ENCODE results near the gene MS4A4A. TPM values are rescaled to one million over a fixed set of nuclear protein-coding genes. Genes with fewer than 3 reads are reported as not detected.

MS4A4A gene
- total and polyA plus RNA-seq, 5 donors = 5.1 to 21.5 (median 19.0) TPM

- DNase-seq (no peak), ATAC-seq (no peak)
- 87% methylated on average over 5 of the region's 5 CpGs for WGBS
- Histone ChIP-seq H3K27ac (ENCODE audit: low read length) (no peak overlapping the region), H3K9me3 (ENCODE audit: control insufficient read depth, low read length) (no peaks in the 10 kb centered on the region), H3K27me3 (ENCODE audit: control insufficient read depth, insufficient read depth) (no peaks in the 10 kb centered on the region), H3K4me3 (ENCODE audit: low read length) (no peak overlapping the region), H3K4me1 (ENCODE audit: control insufficient read depth, insufficient read depth, low read length) (no peaks in the 10 kb centered on the region)
- intact Hi-C loops (cut with DNase I) = no loop called here
Observed at GRCh38 chr11:60303661-60304060, 23.2 kb downstream of the MS4A4A start.

DNA sequence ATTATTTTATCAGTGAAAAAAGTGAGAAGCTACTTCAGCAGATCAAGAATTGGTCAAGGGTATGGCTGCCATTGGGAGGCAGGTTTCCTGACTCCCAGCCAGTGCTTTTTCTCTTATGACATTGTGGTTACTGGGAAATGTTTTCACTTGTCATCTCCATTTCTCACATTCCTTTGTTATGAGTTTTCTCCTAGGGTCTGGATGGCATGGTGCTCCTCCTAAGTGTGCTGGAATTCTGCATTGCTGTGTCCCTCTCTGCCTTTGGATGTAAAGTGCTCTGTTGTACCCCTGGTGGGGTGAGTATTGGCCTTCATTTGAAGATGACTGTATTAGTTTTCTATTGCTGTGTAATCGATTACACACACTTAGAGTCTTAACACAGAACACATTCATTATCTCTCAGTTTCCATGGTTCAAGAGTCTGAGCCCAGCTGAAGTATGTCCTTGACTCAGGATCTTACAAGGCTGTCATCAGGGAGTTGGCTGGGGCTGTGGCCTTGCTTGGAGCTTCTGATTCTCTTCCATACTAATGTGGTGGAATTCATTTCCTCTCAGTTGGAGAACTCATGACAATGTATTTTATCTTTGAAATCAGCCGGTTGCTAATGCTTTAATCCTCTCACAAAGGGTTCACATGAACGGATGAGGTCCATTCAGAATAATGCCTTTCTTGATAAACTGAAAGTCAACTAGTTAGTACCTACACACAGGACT is 25.6 kb downstream of the MS4A4A start:
- no peak overlapping the region for H3K27ac ChIP-seq (ENCODE audit: low read length)
- 67% methylated on average over 3 of the region's 3 CpGs for WGBS
- intact Hi-C loops (cut with DNase I) = no loop called here
- H3K4me1 ChIP-seq (ENCODE audit: control insufficient read depth, insufficient read depth, low read length) = no peaks in the 10 kb centered on the region
- DNase-seq = no peak
- no peak overlapping the region for H3K4me3 ChIP-seq (ENCODE audit: low read length)
- H3K9me3 ChIP-seq (ENCODE audit: control insufficient read depth, low read length) = no peaks in the 10 kb centered on the region
- no peaks in the 10 kb centered on the region for H3K27me3 ChIP-seq (ENCODE audit: control insufficient read depth, insufficient read depth)
- no peak for ATAC-seq

DNA sequence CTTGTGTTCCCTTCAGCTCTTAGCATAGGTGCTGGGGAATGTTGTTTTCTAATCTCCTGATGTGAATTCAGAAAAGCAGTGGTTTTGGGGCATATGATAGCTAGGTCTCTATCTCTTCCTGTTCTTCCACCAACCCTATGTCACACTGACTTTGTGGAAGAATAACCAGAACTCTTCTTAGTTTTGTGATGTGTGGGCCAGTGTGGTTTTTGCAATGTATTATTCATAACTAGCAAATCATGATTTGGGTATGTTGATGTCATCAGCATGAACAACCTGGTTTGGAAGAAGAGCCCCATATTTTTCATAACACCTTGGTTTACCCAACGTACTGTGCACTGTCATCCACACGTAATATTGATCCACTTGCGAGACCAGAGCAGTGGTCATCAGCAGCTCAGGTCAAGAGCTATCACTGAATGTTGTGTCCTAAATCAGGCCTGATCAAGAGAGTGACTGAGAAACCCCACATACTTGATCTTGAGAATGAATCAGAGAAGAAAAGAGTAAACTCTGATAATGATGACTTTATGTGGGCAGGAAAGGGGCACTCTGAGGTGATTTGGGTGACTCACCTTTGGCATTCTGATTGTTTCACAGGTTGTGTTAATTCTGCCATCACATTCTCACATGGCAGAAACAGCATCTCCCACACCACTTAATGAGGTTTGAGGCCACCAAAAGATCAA is 27.2 kb downstream of the MS4A4A start:
- H3K9me3 ChIP-seq (ENCODE audit: control insufficient read depth, low read length) = no peaks in the 10 kb centered on the region
- no peak overlapping the region for H3K4me3 ChIP-seq (ENCODE audit: low read length)
- no peaks in the 10 kb centered on the region for H3K27me3 ChIP-seq (ENCODE audit: control insufficient read depth, insufficient read depth)
- H3K4me1 ChIP-seq (ENCODE audit: control insufficient read depth, insufficient read depth, low read length) = no peaks in the 10 kb centered on the region
- ATAC-seq (no peak), DNase-seq (no peak)
- intact Hi-C loops (cut with DNase I) = no loop called here
- no peak overlapping the region for H3K27ac ChIP-seq (ENCODE audit: low read length)
- 81% methylated on average over 3 of the region's 3 CpGs for WGBS

GRCh38 chr11:60310407-60310998 is 30.0 kb downstream of the MS4A4A start:
- Histone ChIP-seq H3K4me1 (ENCODE audit: control insufficient read depth, insufficient read depth, low read length) (no peaks in the 10 kb centered on the region), H3K9me3 (ENCODE audit: control insufficient read depth, low read length) (no peaks in the 10 kb centered on the region), H3K27me3 (ENCODE audit: control insufficient read depth, insufficient read depth) (no peaks in the 10 kb centered on the region), H3K4me3 (ENCODE audit: low read length) (no peak overlapping the region), H3K27ac (ENCODE audit: low read length) (no peak overlapping the region)
- WGBS = 49% methylated on average over 5 of the region's 5 CpGs
- ATAC-seq (no peak), DNase-seq (peak in 2 of 3 donors; percentile 28 to 52)
- intact Hi-C loops (cut with DNase I) = no loop called here

- H3K4me3 ChIP-seq (ENCODE audit: low read length) = no peak overlapping the region
- DNase-seq = no peak
- intact Hi-C loops (cut with DNase I) = no loop called here
- H3K27ac ChIP-seq (ENCODE audit: low read length) = no peak overlapping the region
- H3K4me1 ChIP-seq (ENCODE audit: control insufficient read depth, insufficient read depth, low read length) = no peaks in the 10 kb centered on the region
- 47% methylated on average over 2 of the region's 2 CpGs for whole genome bisulfite sequencing
- H3K27me3 ChIP-seq (ENCODE audit: control insufficient read depth, insufficient read depth) = no peaks in the 10 kb centered on the region
- ATAC-seq = no peak
- peaks cover 5% of the 10 kb centered on the region for H3K9me3 ChIP-seq (ENCODE audit: control insufficient read depth, low read length)
Observed at GRCh38 chr11:60314635-60315321, 34.3 kb downstream of the MS4A4A start.

DNA sequence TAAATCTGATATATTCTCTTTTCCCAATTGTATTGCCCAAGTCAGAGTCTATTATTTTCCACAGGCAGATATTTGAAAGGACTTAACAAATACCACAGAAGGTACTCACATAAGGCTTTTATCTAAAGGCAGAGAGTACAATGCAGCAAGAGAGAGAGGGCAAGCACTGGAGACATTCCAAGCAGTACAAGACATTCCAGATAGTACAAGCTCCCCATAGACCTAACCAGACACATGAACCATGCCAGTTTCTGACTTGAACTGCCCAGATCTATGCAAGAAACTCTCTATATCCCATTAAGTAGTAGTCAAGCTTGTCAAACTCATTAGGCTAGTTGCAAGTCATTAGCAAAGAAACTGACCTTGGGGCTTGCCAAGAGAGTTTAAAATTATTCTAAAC is 35.4 kb downstream of the MS4A4A start:
- Histone ChIP-seq H3K27ac (ENCODE audit: low read length) (no peak overlapping the region), H3K4me3 (ENCODE audit: low read length) (no peak overlapping the region), H3K9me3 (ENCODE audit: control insufficient read depth, low read length) (peaks cover 5% of the 10 kb centered on the region), H3K4me1 (ENCODE audit: control insufficient read depth, insufficient read depth, low read length) (no peaks in the 10 kb centered on the region), H3K27me3 (ENCODE audit: control insufficient read depth, insufficient read depth) (no peaks in the 10 kb centered on the region)
- no peak for DNase-seq
- ATAC-seq = no peak
- intact Hi-C loops (cut with DNase I) = no loop called here

- ATAC-seq = no peak
- Histone ChIP-seq H3K4me3 (ENCODE audit: low read length) (no peak overlapping the region), H3K9me3 (ENCODE audit: control insufficient read depth, low read length) (peaks cover 5% of the 10 kb centered on the region), H3K27ac (ENCODE audit: low read length) (no peak overlapping the region), H3K27me3 (ENCODE audit: control insufficient read depth, insufficient read depth) (no peaks in the 10 kb centered on the region), H3K4me1 (ENCODE audit: control insufficient read depth, insufficient read depth, low read length) (no peaks in the 10 kb centered on the region)
- DNase-seq = no peak
- intact Hi-C loops (cut with DNase I) = no loop called here
- WGBS = 49% methylated on average over 2 of the region's 2 CpGs
Observed at GRCh38 chr11:60316317-60316716, 35.9 kb downstream of the MS4A4A start.

DNA sequence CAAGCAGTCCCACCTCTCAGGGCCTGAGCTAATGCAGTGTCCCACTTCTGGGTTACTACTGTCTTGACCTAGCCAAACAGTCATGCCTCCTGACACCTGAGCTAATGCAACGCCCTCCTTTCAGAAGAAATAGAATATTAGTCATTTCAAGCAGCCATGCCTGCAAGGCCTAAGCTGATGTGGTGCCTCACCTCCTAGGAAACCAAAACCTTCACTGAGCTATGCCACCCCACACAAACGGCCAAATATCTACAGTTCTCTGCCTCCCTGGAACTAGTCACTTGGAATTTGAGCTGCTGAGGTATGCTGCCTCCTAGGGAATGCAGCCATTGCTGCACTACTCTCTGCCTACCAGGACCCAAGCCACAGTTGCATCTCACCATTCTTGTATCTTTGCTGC is 38.3 kb downstream of the MS4A4A start:
- ATAC-seq (no peak), DNase-seq (no peak)
- 63% methylated on average over 2 of the region's 2 CpGs for WGBS
- Histone ChIP-seq H3K9me3 (ENCODE audit: control insufficient read depth, low read length) (peaks cover 5% of the 10 kb centered on the region), H3K4me1 (ENCODE audit: control insufficient read depth, insufficient read depth, low read length) (no peaks in the 10 kb centered on the region), H3K4me3 (ENCODE audit: low read length) (no peak overlapping the region), H3K27ac (ENCODE audit: low read length) (no peak overlapping the region), H3K27me3 (ENCODE audit: control insufficient read depth, insufficient read depth) (no peaks in the 10 kb centered on the region)
- intact Hi-C loops (cut with DNase I) = no loop called here

DNA sequence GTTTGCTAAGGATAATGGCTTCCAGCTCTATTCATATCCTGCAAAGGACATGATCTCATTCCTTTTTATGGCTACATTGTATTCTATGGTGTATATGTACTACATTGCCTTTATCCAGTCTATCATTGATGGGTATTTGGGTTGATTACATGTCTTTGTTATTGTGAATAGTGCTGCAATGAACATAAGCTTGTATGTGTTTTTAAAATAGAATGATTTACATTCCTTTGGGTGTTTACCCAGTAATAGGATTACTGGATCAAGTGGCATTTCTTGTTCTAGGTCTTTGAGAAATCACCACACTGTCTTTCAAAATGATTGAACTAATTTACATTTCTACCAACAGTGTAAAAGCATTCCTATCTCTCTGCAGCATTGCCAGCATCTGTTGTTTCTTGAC is 40.6 kb downstream of the MS4A4A start:
- no peaks in the 10 kb centered on the region for H3K4me1 ChIP-seq (ENCODE audit: control insufficient read depth, insufficient read depth, low read length)
- H3K27me3 ChIP-seq (ENCODE audit: control insufficient read depth, insufficient read depth) = no peaks in the 10 kb centered on the region
- DNase-seq = no peak
- intact Hi-C loops (cut with DNase I) = no loop called here
- ATAC-seq = no peak
- no peak overlapping the region for H3K4me3 ChIP-seq (ENCODE audit: low read length)
- H3K27ac ChIP-seq (ENCODE audit: low read length) = no peak overlapping the region
- H3K9me3 ChIP-seq (ENCODE audit: control insufficient read depth, low read length) = peaks cover 5% of the 10 kb centered on the region

GRCh38 chr11:60326955-60327354 is 46.5 kb downstream of the MS4A4A start, which contains the start of gene MS4A6E:
MS4A6E (plus strand) TSS chr11:60327255; CDS start chr11:60334896, 7,641 bp downstream.
- intact Hi-C loops (cut with DNase I) = no loop called here
- ATAC-seq = no peak

DNA sequence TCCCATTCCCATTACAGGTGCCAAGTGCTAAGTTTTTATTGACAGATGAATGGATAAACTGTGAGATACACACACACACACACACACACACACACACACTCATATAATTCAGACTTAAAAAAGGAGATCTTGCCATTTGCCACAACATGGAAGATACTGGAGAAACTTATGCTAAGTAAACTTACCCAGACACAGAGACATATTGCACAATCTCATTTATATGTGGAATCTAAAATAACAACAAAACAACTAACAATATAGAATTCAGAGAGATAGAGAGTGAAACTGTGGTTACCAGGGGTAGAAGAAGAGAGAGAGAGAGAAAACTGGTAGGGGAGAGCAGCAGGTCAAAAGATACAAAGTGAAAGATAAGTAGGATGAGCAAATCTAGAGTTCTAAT is 48.0 kb downstream of the MS4A4A start:
- Histone ChIP-seq H3K27ac (ENCODE audit: low read length) (no peak overlapping the region), H3K4me1 (ENCODE audit: control insufficient read depth, insufficient read depth, low read length) (no peaks in the 10 kb centered on the region), H3K9me3 (ENCODE audit: control insufficient read depth, low read length) (peaks cover 3% of the 10 kb centered on the region), H3K4me3 (ENCODE audit: low read length) (no peak overlapping the region), H3K27me3 (ENCODE audit: control insufficient read depth, insufficient read depth) (no peaks in the 10 kb centered on the region)
- DNase-seq (no peak), ATAC-seq (no peak)
- intact Hi-C loops (cut with DNase I) = no loop called here

More at GRCh38 chr11:60326955-60327354, 46.5 kb downstream of the MS4A4A start, which contains the start of gene MS4A6E:
- Histone ChIP-seq H3K27ac (ENCODE audit: low read length) (no peak within 1 kb of the TSS), H3K27me3 (ENCODE audit: control insufficient read depth, insufficient read depth) (no peaks in the 10 kb centered on the region), H3K9me3 (ENCODE audit: control insufficient read depth, low read length) (peaks cover 3% of the 10 kb centered on the region), H3K4me1 (ENCODE audit: control insufficient read depth, insufficient read depth, low read length) (no peaks in the 10 kb centered on the region), H3K4me3 (ENCODE audit: low read length) (no peak within 1 kb of the TSS)
- no peak for DNase-seq
- 72% methylated on average over 1 of the region's 1 CpG for WGBS
